HG03378 (cell line): ENCODE data around the gene ALOX5.
A peak's percentile ranks its signal among the peaks of the same experiment; 100 is the strongest.

Source experiments
- ATAC-seq: cut with Tn5 transposase; IDR thresholded peaks from one replicate; pipeline ENCODE4 v1.9.1; 2021; ENCODE audit warnings: mild to moderate bottlenecking, moderate library complexity; ENCODE audit not compliant: unreplicated experiment

ALOX5 gene

DNA sequence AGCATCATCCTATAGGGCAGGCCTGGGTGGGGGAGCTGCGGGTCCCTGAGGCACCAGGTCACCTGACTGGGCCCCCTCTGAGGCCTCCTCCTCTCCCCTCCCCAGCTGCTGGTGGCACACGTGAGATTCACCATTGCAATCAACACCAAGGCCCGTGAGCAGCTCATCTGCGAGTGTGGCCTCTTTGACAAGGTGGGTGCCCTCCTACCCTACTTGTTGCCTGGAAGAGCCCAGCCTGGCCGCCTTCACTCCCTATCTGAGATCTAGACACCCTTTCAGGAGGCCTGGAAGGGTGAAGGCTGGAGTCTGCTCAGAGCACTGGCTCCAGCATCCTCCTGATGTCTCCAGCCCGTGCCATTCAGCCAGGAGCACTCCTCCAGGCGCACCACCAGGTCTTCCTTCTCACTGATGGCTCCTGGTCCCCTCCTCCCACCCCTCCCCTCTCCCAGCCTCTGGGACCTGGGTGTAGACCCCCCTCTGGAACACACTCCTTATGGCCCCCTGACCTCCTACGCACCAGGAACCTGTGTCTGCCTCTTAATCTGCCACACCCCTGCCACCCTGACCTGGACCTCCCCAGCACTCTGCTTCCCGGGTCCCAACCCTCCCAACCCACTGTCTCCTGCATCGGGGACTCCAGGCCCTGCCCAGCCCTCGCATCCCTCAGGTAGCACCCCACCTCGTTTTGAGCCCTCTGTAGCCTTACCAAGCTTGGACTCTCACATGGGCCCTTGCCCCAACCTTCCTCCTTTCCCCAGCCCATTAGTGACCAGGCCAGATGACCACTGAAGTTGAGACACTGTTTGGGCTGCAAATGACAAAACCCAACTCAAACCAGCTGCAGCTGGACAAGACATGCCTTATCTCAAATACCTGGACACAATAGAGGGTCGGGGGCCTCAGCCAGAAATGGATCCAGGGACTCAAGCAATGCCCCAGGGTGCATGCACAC lies 67.5 kb downstream of the ALOX5 start:
- ATAC-seq = no peak

DNA sequence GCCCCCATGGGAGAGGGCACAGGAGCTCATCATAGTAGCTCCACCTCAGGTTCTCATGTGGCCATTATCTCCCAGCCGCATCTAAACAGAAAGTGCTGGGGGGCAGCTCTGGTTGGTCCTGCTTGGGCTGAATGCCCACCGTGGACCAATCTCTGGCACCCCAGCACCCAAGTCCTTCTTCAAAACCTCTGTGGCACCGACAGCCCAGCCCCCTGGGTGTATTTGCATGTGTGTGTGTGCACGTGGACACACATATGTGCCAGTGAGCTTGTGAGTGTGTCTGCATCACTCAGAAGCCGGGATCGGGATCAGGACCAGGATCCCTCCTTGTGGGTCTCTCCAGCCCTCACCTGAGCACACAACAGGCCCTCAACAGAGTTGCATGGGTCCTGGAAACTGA lies 68.2 kb downstream of the ALOX5 start:
- no peak for ATAC-seq

DNA sequence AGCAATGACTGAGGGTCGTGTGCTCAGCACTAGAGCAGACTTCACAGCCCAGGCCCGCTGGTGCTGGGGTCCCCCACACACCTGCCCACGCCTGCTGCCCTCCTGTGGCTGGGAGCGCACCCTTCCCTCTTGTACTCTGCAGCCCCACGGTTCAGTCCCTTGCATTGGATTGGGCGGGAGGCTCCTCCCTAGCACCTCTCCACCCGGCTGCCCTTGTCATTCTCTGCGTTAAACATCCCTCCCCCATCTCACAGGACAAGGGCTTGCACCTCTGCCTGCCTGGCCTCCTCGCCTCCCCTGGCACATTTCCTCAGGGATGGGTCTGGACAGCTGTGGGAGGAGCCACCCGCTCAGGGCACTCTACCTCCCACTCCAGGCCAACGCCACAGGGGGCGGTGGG lies 68.6 kb downstream of the ALOX5 start:
- no peak for ATAC-seq

DNA sequence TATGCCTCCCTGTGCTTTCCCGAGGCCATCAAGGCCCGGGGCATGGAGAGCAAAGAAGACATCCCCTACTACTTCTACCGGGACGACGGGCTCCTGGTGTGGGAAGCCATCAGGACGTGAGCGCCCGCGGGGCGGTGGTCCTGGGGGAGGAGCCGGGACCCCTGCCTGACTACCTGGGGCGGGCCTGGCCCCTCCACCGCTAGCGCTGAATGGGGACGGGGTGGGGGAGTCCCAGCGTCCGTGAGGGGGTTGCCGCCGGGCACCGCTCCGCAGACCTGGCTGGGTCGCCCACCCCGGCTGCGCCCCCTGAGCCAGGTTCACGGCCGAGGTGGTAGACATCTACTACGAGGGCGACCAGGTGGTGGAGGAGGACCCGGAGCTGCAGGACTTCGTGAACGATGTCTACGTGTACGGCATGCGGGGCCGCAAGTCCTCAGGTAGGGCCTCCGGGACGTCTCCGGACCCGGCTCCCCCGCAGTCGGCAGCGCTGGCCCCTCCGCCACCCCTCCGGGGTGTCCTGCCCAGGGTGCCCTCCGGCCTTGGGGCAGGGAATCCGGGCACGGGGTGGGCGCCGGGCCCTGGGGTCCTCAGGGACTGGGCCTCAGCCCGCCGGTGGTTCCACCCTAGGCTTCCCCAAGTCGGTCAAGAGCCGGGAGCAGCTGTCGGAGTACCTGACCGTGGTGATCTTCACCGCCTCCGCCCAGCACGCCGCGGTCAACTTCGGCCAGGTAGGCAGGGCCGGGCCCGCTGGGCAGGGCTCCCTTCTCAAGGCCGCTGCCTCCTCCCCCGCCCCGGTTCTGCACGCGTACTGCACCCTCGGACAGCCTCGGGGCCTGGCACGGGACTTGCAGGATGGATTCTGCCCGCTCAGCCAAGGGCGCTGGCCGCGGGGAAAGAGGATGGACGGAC lies 69.3 kb downstream of the ALOX5 start:
- no peak for ATAC-seq

DNA sequence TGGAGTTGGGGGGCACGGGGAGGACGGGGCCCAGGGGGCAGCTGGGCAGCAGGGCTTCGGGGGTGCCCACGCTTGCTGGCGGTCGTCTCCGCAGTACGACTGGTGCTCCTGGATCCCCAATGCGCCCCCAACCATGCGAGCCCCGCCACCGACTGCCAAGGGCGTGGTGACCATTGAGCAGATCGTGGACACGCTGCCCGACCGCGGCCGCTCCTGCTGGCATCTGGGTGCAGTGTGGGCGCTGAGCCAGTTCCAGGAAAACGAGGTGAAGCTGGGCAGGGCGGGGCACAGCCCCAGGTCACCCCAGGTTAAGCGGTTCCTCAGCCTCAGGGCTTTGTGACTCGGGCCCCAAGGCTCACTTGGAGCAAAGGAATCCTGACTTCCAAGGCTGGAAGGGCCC lies 70.0 kb downstream of the ALOX5 start:
- no peak for ATAC-seq

DNA sequence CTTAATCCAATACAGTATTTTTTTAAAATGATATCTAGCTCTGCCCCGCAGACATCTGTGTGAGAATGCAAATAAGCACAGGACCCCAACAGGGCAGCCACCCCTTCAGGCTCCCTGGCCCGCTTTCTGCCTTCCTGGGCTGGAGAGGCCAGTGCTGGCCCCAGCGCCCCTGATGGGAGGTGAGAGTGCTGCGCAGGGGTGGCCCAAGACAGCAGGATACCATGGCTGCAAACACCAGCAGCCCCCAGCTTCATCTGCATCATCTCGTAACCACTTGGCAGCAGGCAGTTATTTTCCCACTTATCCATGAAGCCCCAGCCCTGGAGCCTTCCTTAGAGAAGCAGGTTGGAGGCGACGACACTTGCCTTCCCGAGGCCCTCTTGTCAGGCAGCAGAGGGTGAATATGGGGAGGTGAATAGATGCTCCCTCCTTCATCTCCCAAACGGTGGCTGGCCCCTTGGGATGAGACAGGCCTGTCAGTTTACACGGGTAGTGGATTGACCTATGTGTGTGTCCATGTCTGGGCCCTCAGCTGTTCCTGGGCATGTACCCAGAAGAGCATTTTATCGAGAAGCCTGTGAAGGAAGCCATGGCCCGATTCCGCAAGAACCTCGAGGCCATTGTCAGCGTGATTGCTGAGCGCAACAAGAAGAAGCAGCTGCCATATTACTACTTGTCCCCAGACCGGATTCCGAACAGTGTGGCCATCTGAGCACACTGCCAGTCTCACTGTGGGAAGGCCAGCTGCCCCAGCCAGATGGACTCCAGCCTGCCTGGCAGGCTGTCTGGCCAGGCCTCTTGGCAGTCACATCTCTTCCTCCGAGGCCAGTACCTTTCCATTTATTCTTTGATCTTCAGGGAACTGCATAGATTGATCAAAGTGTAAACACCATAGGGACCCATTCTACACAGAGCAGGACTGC lies 71.2 kb downstream of the ALOX5 start:
- no peak for ATAC-seq

DNA sequence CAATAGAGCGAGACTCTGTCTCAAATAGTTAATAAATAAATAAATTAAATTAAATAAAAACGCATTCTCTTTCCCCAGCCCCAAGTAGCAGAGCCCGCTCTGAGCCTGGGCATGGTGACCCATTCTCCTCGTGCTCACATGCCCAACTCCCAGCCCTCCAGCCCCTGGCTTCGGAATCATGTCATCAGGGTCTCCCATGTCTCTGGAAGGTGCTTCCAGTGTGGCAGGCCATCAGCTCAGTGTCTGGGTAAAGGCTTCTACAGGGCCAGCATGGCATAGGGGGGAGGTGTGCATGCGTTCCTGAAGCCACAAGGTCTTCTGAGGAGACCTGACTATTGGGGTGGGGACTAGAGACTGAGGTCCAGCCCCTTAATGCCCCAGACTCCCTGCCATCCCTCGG lies 72.8 kb downstream of the ALOX5 start:
- ATAC-seq = no peak

DNA sequence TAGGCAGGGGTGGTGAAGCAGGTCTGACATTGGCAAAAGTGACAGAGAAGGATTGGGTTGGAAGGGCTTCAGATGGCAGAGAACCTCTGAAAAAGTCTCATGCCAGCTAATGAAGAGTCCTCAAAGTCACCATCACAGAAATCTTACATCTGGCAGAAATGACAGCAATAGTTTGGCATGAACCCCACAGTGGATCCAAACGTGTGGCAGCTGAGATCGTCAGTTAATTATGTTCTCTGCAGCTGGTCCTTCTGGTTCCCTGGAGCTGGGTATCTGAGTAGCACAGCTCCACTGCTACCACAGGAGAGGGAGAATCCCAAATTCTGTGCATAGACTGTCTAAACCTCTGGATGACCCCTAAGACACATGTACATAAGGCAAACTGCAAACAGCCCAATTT lies 73.4 kb downstream of the ALOX5 start:
- ATAC-seq = no peak

DNA sequence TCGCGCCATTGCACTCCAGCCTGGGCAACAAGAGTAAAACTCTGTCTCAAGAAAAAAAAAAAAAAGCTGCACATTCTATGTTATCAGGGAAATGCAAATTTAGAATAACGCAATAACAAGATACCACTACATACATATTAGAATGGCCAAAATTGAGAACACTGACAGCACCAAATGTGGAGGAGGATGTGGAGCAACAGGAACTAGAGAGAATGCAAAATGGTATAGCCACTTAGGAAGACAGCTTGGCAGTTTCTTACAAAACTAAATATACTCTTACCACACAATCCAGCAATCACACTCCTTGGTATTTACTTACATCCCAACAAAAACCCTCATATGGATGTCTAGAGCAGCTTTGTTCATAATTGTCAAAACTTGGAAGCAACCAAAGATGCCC lies 76.8 kb downstream of the ALOX5 start:
- ATAC-seq = no peak

DNA sequence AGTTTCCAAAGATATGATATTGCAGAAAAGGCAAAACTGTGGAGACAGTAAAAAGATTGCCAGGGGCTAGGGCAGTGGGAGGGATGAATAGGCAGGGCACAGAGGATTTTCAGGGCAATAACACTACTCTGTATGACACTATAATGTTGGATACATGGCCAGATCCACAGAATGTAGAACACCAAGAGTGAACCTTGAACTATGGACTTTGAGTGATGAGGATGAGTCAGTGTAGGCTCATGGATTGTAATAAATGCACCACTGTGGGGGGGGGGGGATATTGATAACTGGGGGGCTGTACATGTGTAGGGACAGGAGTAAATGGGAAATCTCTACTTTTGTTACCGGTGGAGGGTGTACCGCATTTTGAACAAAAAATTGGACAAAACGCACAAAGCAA lies 77.4 kb downstream of the ALOX5 start:
- no peak for ATAC-seq

DNA sequence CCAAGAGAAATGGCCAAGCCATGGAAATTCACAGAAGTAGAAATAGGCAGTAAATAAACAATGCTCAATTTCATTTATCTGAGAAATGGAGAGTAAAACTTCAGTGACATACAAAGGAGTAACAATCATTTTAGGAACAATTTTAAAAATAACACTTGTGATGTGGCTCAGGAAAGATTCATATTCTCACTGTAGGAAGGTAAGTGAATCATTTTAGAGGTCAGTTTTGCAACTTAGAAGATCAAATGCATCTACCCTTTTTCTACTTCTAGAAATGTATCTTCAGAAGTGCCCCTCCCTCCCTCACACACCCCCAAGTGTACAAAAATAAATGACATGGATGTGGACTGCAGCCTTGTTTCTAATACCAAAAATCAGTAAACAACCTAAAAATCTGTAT lies 78.3 kb downstream of the ALOX5 start:
- no peak for ATAC-seq

DNA sequence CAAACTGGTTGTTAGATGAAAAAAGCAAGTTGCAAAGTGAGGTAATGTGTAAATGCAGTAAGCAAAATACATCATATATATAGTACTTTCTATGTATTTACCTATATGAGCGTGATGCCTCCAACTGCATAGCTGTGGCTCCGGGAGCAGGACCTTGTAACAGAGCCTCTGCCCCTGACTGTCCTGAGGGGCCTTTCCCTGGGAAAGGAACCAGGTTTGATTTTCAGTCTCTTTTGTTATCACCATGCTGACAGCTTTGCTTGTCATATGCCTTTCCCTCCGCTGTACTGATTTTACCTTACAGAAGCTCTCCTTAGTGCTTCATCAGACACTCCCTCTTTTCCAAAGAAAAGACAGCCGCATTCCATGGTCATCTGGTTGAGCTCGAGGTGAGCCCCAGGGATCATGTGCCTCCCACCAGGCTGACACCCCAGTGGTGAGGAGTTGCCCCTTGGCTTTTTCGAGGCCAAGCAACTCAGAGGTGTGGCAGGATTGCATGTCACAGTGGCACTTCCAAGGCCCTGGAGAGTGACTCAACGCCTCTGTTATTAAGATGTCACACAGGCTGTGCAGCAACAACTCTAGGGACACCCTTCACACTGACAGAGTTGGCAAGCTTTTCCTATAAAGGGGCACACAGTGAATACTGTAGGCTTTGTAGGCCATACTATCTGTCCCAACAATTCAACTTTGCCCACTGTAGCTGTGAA lies 78.9 kb downstream of the ALOX5 start:
- no peak for ATAC-seq

DNA sequence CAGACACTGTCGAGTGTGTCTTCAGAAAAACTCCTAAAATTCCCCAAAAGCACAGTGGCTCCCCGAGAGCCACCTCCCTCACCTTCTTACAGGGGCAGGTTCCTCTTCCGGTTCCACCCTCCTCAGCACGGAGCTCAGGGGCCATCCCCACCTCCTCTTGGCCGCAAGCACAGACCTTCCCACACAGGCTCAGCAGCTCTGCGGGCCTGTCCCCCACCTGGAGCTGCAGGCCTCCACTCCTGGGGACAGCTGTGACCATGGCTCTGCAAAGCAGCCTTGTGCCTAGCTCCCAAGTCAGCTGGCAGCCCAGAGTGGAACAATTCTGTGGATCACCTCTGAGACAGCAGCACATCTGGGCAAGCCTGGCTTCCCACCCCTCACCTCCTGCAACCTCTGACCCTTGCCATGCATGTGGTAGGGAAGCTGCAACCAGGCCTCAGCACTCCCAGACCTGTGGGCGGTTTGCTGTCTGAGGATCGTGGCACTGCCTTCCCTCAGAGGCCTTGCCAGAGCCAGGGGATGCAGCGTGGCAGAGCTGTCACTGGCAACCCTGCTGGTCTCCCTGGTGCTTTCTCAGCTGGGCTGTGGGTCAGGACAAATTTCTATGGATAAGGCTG lies 79.7 kb downstream of the ALOX5 start:
- no peak for ATAC-seq

DNA sequence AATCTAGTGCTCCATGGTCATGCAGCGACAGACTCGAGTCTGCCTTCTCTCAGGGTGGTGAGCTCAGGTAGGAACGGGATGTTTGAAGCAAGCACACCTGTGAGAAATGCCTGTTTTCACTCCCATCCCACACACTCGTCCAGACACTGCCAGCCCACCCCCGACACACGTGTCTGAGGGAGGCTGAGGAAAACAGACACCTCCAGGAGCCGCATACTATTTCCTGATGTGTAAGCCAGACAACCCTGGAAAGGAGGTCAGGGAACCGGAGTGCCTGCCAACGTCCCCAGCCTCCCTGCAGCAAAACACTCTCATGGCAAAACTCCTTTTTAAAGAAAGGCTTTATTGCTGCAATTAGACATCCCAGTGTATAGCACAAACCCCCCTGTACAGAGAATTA lies 80.2 kb downstream of the ALOX5 start:
- ATAC-seq = no peak

DNA sequence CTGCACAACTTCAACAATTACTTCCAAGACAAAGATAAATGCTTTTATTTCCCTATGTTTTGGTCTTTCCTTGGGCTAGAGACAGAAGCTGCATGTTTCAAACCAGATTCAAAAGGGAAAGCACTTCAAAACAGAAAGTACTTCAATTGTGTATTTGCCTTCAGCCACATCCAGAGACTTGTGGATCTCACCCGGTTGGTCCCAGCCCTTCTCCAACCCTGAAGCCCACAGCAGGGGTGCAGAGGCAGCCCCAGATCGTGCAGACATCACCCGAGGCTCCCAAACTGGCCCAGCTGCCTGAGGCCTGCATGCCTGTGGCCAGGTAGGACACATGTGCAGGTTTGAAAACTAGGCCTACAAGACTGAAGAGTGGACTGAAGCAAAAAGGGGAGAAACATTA lies 80.8 kb downstream of the ALOX5 start:
- no peak for ATAC-seq

DNA sequence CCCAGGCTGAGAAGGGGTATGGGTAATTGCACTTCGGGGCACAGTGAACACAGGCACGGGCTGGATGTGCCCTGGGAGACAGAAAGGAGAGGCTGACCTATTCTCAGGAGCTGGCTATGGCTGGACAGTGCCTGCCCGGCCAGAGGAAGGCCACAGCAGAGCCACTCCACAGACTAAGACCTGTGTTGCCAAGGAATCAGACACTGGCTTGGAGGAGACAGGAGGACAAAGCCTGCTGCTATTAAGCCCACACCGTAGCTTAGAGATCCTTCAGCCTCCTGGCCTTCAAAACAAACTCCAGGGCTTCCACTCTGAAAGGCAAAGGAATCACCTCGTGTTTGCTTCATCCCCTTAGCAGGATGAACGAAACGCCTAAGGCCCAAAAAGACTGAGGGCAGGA lies 82.2 kb downstream of the ALOX5 start:
- no peak for ATAC-seq

DNA sequence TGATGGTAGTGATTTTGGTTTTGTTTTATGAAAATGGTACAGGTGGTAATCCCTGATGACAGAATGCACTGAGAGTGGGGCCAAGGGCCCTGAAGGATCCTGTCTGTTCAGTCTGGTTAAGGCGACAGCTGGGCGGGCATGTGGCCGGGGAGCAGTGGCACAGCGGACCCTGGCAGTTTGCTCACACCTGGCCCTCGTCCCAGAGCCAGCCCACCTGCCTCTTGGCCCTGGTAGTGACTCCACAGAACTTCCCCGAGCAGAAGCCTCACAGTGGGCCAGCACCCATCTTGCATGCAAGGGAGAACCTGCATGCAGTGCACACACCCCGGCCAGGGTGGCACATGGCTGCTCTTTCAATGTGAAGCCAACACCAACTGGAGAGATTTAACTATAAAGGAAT lies 82.8 kb downstream of the ALOX5 start:
- ATAC-seq = no peak

DNA sequence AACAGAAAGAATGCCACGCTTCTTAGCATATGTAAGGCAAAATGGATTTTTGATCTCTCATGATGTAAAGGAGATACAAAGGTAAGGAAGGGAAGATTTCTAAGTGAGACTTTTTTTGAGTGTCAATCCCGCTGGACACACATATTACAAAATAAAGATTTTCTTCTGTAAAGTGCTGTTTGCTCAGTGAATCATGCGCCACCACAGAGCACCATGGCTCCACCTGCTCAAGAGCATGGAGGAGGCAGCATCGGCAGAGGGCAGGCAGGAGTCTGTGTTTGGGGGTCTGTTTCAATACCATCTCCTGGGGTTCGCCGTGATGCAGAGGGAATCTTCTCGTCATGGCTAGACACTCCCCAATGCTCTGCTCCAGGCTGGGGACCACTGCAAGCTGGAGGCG lies 83.5 kb downstream of the ALOX5 start:
- no peak for ATAC-seq

DNA sequence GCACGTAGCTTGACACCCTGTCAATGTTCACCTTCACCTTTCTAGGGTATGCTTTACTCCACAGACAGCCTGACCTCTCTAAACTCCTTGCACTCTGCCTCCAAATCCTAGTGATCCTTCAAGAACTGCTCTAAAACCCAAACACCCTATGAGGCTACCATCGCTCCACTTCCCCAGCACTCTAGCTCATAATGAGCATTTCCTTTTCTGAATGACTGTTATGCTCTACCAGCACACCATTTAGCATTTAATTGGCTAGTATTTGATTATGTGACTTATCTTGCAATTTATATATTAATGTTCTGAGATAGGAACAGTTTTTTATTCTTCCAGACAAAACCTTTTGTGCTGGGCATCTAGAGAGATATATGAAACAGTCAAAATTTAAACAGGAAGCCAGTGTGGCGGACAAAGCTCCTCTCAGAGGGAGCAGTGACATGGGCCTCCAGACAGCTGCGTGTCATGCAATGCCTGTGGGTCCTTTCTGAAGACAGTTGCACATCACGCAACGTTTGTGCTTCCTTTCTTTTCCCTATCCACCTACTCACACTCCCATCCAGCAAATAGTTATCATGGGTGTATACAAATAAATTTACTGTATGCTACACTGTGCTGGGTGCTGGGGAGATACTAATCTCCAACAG lies 86.3 kb downstream of the ALOX5 start:
- peak; percentile 34 for ATAC-seq
